ENCODE data around the gene SULT1A2.
"Not testable (repeated sequence)": the region's sequence is repeated elsewhere in the genome, so short reads cannot be mapped to it uniquely, and the experiment has no call there.

Gene SULT1A2

GRCh38 chr16:28554634-28555423 lies 42.0 kb downstream of the SULT1A2 start:
- DNase-seq = no peak

DNA sequence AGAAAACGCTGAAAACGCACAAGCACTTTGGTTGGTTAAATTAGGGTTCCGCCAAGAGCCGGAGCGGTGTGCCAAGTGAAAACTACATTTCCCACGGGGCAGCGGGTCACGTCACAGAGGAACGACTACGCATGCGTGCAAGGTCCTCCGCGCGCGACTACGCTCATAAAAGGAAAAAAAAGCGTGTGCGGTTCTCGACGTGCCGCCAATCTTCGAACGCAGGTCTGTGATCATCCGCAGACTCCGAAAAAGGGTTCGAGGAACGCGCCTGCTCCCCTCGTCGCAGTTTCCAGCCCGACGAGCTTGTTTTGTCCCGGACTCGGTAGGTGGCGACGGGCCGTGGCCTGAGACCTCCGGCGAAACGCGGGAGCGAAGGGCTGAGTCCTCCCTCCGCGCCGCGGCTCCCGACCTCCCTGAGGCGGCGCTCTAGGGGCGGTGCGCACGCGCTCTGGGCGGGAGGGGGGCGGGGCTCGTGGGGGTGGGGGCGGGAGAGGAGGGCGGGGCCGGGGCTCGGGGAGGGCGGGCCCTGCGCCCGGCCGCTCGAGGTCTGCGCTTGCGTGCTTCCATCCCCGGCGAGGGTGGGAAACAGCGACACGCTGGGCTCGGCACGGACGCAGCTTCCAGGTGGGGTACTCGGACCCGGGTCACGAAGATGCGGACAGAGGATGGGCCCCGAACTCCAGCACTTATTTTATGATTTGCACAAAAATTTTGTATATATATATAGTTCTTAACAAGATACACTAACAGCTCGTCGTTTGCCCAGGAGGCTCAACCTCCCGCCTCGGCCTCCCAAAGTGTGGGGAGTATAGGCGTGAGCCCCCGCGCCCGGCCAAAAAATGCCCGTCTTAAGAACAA lies 42.8 kb downstream of the SULT1A2 start, which contains the start of gene SGF29:
TSS of gene SGF29 (plus strand) at position 145 of the 858 bp plus-strand sequence. CDS start 27,150 bp downstream, outside the sequence.
- no peak for DNase-seq

- DNase-seq = no peak
These were observed 47.5 kb downstream of the SULT1A2 start for GRCh38 chr16:28549301-28549899.

DNA sequence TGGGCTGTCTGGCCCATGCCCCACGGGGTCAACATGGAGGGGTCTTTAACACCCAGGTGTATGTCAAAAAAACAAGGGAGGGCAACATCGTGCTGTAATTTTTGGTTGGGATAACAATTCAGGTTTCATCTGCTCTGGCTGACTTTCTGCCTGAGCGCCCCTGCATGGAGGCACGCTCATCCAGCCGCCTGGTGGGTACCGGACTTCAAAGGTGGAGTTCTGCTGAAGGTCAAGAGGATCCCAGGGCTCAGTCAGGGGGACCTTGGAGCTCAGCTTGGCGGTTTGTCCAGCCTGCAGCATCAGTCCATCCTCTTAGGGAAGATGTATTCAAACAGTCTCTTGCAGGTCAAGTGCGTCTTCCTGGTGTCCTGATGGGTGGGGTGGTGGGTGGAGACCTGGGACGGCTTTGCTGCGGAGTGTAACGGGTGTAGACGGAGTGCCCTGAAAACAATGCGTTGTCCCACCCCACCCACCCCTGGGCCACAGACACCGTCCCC lies 48.5 kb downstream of the SULT1A2 start:
- DNase-seq = no peak

GRCh38 chr16:28546626-28547025 lies 50.2 kb downstream of the SULT1A2 start:
- DNase-seq = no peak

DNA sequence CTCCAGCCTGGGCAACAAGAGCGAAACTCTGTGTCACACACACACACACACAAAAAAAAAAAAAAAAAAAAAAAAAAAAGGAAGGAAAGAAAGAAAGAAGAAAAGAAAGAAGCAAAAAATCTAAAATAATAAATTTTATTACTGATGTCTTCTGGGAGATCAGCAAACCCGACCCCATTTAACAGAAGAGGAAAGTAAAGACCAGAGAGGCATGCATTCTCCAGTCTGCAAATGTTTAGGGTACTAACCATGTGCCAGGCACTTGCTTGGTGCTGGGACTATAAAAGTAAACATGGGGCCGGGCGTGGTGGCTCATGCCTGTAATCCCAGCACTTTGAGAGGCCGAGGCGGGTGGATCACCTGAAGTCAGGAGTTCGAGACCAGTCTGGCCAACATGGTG lies 50.9 kb downstream of the SULT1A2 start:
- not testable (repeated sequence) for DNase-seq

DNA sequence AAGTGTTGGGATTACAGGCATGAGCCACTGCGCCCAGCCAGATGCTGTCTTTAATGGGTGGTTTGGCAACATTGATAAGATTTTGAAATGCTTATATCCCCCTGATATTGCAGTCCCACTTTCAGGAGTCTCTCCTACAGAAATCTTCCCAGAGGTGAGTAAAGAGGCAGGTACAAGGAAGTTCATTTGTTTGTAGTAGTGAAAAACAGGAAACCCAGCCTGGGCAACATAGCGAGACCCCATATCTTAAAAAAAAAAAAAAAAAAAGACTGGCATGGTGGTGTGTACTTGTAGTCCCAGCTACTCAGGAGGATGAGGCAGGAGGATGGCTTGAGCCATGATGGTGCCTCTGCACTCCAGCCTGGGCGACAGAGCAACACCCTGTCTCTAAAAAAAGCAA lies 51.9 kb downstream of the SULT1A2 start:
- DNase-seq = no peak

- no peak for DNase-seq
These were observed 53.8 kb downstream of the SULT1A2 start for GRCh38 chr16:28543072-28543471.

GRCh38 chr16:28542646-28543045 lies 54.2 kb downstream of the SULT1A2 start:
- DNase-seq = no peak
